CD4-positive, CD25-positive, alpha-beta regulatory T cell (primary cell): ENCODE results near the gene NEMF. TPM values are rescaled to one million over a fixed set of nuclear protein-coding genes. Genes with fewer than 3 reads are reported as not detected.
A peak's percentile ranks its signal among the peaks of the same experiment; 100 is the strongest.

Experiments
- ATAC-seq, 2 donors: fragments of 150-1000 bp; cut with Tn5 transposase; one replicate each; pipeline ENCODE4 v1.10.0; 2021; ENCODE audit warnings: low read depth in 2 of 2, moderate number of reproducible peaks in 2 of 2, moderate library complexity in 1 of 2
- DNase-seq, 3 donors: peaks; one replicate each; pipeline versions ENCODE4 v3.0.0 to v3.0.0-alpha.2; 2012 to 2022; ENCODE audit warnings: mixed read lengths in 1 of 3
- H3K27ac ChIP-seq: one replicate; pipeline ENCODE4 v1.7.0; 2013; ENCODE audit warnings: mild to moderate bottlenecking, low read length; ENCODE audit not compliant: insufficient read depth, poor library complexity, severe bottlenecking
- H3K27me3 ChIP-seq: one replicate; pipeline ENCODE4 v1.7.0; 2013; ENCODE audit warnings: low read length; ENCODE audit not compliant: control insufficient read depth, insufficient read depth
- H3K36me3 ChIP-seq: one replicate; pipeline ENCODE4 v1.7.0; 2013; ENCODE audit warnings: mild to moderate bottlenecking, low read length, moderate library complexity; ENCODE audit not compliant: control insufficient read depth, insufficient read depth
- H3K4me1 ChIP-seq: 2 replicates; pipeline ENCODE4 v1.7.0; 2013; ENCODE audit warnings: mild to moderate bottlenecking, low read length; ENCODE audit not compliant: insufficient read depth, control insufficient read depth, poor library complexity, severe bottlenecking
- H3K4me3 ChIP-seq: one replicate; pipeline ENCODE4 v1.7.0; 2013; ENCODE audit warnings: low read depth, mild to moderate bottlenecking, low read length, moderate library complexity
- H3K9me3 ChIP-seq, 2 experiments: 1 replicate in 1 of 2; 2 replicates in 1 of 2; pipeline ENCODE4 v1.7.0; 2013; ENCODE audit warnings: low read length in 2 of 2, mild to moderate bottlenecking in 1 of 2, moderate library complexity in 1 of 2; ENCODE audit not compliant: control insufficient read depth in 2 of 2
- H3K27ac Mint-ChIP-seq, 3 donors: one replicate each; pipeline ENCODE4 v1.8.0; 2020 to 2022; ENCODE audit warnings: mild to moderate bottlenecking in 3 of 3, mixed read lengths in 3 of 3, moderate library complexity in 2 of 3
- H3K27me3 Mint-ChIP-seq: one replicate; pipeline ENCODE4 v1.8.0; 2022; ENCODE audit warnings: mild to moderate bottlenecking, mixed read lengths
- H3K36me3 Mint-ChIP-seq: one replicate; pipeline ENCODE4 v1.8.0; 2020; ENCODE audit warnings: mixed read lengths
- H3K4me1 Mint-ChIP-seq, 4 donors: one replicate each; pipeline ENCODE4 v1.8.0; 2020 to 2022; ENCODE audit warnings: mixed read lengths in 4 of 4, mild to moderate bottlenecking in 1 of 4
- H3K4me3 Mint-ChIP-seq, 4 donors: one replicate each; pipeline ENCODE4 v1.8.0; 2020 to 2022; ENCODE audit warnings: mild to moderate bottlenecking in 4 of 4, mixed read lengths in 4 of 4, moderate library complexity in 3 of 4
- H3K9me3 Mint-ChIP-seq, 7 donors: one replicate each; pipeline ENCODE4 v1.8.0; 2020 to 2022; ENCODE audit warnings: mixed read lengths in 7 of 7, mild to moderate bottlenecking in 3 of 7, moderate library complexity in 2 of 7
- polyA plus RNA-seq, 4 donors: library from polyadenylated mRNA; unstranded; fragments of 300-500 nt; fragmentation: Illumina TruSeq; gene quantifications; one replicate each; pipeline ENCODE4 v1.2.3, GENCODE V29; 2021
- total RNA-seq: library from RNA; stranded (reverse); gene quantifications from one replicate; pipeline ENCODE4 v1.2.3, GENCODE V29; 2022

The NEMF gene
- total and polyA plus RNA-seq, 5 donors from 2014 or later: 32.6 to 79.6 (median 38.3) TPM

DNA sequence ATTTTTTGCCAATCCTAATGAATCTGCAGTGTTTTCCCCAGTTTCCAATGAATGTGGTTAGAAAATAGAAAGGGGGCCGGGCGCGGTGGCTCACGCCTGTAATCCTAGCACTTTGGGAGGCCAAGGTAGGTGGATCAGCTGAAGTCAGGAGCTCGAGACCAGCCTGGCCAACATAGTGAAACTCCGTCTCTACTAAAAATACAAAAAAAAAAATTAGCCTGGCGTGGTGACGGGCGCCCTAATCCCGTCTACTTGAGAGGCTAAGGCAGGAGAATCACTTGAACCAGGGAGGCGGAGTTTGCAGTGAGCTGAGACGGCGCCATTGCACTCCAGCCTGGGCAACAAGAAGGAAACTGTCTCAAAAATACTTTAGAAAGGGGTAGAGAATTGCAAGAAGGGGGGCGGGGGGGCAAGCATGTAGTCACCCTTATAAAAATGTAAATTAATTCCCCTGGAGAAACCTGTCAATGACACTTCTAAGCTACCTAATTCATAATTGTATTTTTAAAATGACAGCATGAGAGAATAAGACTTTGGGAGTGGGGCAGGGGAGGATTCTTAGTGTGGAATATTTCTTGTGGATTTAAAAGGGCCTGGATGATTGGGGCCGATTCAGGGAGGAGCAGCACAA, 82.9 kb downstream of the NEMF start:
- peak overlapping the region; percentile 95 for H3K27ac ChIP-seq

GRCh38 chr14:49769171-49769570, 83.4 kb downstream of the NEMF start:
- H3K36me3 ChIP-seq: peaks cover 5% of the 10 kb centered on the region
- H3K27ac ChIP-seq: peak overlapping the region; percentile 95
- no peaks in the 10 kb centered on the region for H3K9me3 ChIP-seq
- no peaks in the 10 kb centered on the region for H3K27me3 ChIP-seq
- H3K4me3 Mint-ChIP-seq: peak overlapping the region; percentile 91 to 99 (median 97)
- H3K4me1 ChIP-seq: peaks cover 30% of the 10 kb centered on the region
- peak overlapping the region; percentile 73 for H3K4me3 ChIP-seq
- no peaks in the 10 kb centered on the region for H3K9me3 Mint-ChIP-seq
- peaks cover 6% of the 10 kb centered on the region for H3K27me3 Mint-ChIP-seq
- DNase-seq (no peak), ATAC-seq (no peak)
- H3K27ac Mint-ChIP-seq: peak overlapping the region; percentile 95 to 99 (median 98)
- peaks cover 4% of the 10 kb centered on the region for H3K36me3 Mint-ChIP-seq
- peaks cover 10 to 43% (median 28%) of the 10 kb centered on the region in 4 donors for H3K4me1 Mint-ChIP-seq

More for the DNA sequence above, 82.9 kb downstream of the NEMF start:
- Mint-ChIP-seq H3K4me3 (peak overlapping the region; percentile 91 to 99 (median 97)), H3K36me3 (peaks cover 8% of the 10 kb centered on the region), H3K4me1 (peaks cover 10 to 46% (median 33%) of the 10 kb centered on the region in 4 donors), H3K9me3 (no peaks in the 10 kb centered on the region), H3K27ac (peak overlapping the region; percentile 95 to 99 (median 98)), H3K27me3 (peaks cover 6% of the 10 kb centered on the region)
- Histone ChIP-seq H3K27me3 (no peaks in the 10 kb centered on the region), H3K9me3 (no peaks in the 10 kb centered on the region), H3K4me1 (peaks cover 34% of the 10 kb centered on the region), H3K36me3 (peaks cover 10% of the 10 kb centered on the region), H3K4me3 (peak overlapping the region; percentile 73)
- no peak for ATAC-seq
- no peak for DNase-seq

GRCh38 chr14:49768301-49769121, 84.1 kb downstream of the NEMF start:
- peaks cover 4% of the 10 kb centered on the region for H3K36me3 Mint-ChIP-seq
- ATAC-seq (peak; percentile 30 to 33), DNase-seq (peak; percentile 51 to 78 (median 63))
- no peaks in the 10 kb centered on the region for H3K27me3 ChIP-seq
- H3K36me3 ChIP-seq: peaks cover 3% of the 10 kb centered on the region
- peak overlapping the region; percentile 91 to 99 (median 97) for H3K4me3 Mint-ChIP-seq
- H3K27ac ChIP-seq: peak overlapping the region; percentile 95
- H3K27ac Mint-ChIP-seq: peak overlapping the region; percentile 98 to 99 (median 98)
- H3K4me3 ChIP-seq: peak overlapping the region; percentile 73
- H3K4me1 Mint-ChIP-seq: peaks cover 10 to 40% (median 28%) of the 10 kb centered on the region in 4 donors
- peaks cover 30% of the 10 kb centered on the region for H3K4me1 ChIP-seq
- peaks cover 6% of the 10 kb centered on the region for H3K27me3 Mint-ChIP-seq
- H3K9me3 Mint-ChIP-seq: no peaks in the 10 kb centered on the region
- H3K9me3 ChIP-seq: no peaks in the 10 kb centered on the region

GRCh38 chr14:49767571-49768300, 84.9 kb downstream of the NEMF start, which contains the start of gene KLHDC2:
KLHDC2 (plus strand) TSS chr14:49768153; CDS start chr14:49768469, 316 bp downstream.
- H3K9me3 Mint-ChIP-seq: no peaks in the 10 kb centered on the region
- peaks cover 10 to 40% (median 28%) of the 10 kb centered on the region in 4 donors for H3K4me1 Mint-ChIP-seq
- H3K27me3 Mint-ChIP-seq: peaks cover 6% of the 10 kb centered on the region
- Histone ChIP-seq H3K4me1 (peaks cover 30% of the 10 kb centered on the region), H3K9me3 (no peaks in the 10 kb centered on the region), H3K4me3 (peak within 1 kb of the TSS; percentile 89), H3K27me3 (no peaks in the 10 kb centered on the region), H3K36me3 (peaks cover 3% of the 10 kb centered on the region), H3K27ac (peak within 1 kb of the TSS; percentile 95)
- H3K27ac Mint-ChIP-seq: peak within 1 kb of the TSS; percentile 98 to 99 (median 98)
- DNase-seq (peak; percentile 83 to 95 (median 88)), ATAC-seq (peak; percentile 85 to 90)
- H3K4me3 Mint-ChIP-seq: peak within 1 kb of the TSS; percentile 96 to 99 (median 97)
- H3K36me3 Mint-ChIP-seq: peaks cover 4% of the 10 kb centered on the region

GRCh38 chr14:49767270-49767570, 85.4 kb downstream of the NEMF start:
- ATAC-seq: no peak
- peaks cover 30% of the 10 kb centered on the region for H3K4me1 ChIP-seq
- peaks cover under 1% of the 10 kb centered on the region for H3K36me3 ChIP-seq
- Mint-ChIP-seq H3K4me1 (peaks cover 8 to 40% (median 28%) of the 10 kb centered on the region in 4 donors), H3K9me3 (peaks cover 0 to 3% (median 0%) of the 10 kb centered on the region in 7 donors), H3K27ac (peak overlapping the region; percentile 95 to 98 (median 98)), H3K27me3 (peaks cover 6% of the 10 kb centered on the region), H3K4me3 (peak overlapping the region; percentile 95 to 97 (median 96)), H3K36me3 (peaks cover 4% of the 10 kb centered on the region)
- H3K27ac ChIP-seq: peak overlapping the region; percentile 95
- DNase-seq: no peak
- peak overlapping the region; percentile 89 for H3K4me3 ChIP-seq
- H3K27me3 ChIP-seq: no peaks in the 10 kb centered on the region
- no peaks in the 10 kb centered on the region for H3K9me3 ChIP-seq

- peak overlapping the region; percentile 95 for H3K27ac ChIP-seq
- peaks cover 30% of the 10 kb centered on the region for H3K4me1 ChIP-seq
- DNase-seq: no peak
- Mint-ChIP-seq H3K36me3 (peaks cover 5% of the 10 kb centered on the region), H3K4me1 (peaks cover 6 to 40% (median 28%) of the 10 kb centered on the region in 4 donors), H3K27me3 (peaks cover 6% of the 10 kb centered on the region), H3K27ac (peak overlapping the region; percentile 95 to 98 (median 98)), H3K4me3 (peak overlapping the region; percentile 95 to 97 (median 96)), H3K9me3 (peaks cover 0 to 3% (median 0%) of the 10 kb centered on the region in 7 donors)
- H3K9me3 ChIP-seq: no peaks in the 10 kb centered on the region
- H3K27me3 ChIP-seq: no peaks in the 10 kb centered on the region
- H3K4me3 ChIP-seq: peak overlapping the region; percentile 89
- no peak for ATAC-seq
- H3K36me3 ChIP-seq: no peaks in the 10 kb centered on the region
These were observed 85.7 kb downstream of the NEMF start for GRCh38 chr14:49766839-49767238.

GRCh38 chr14:49761839-49762551, 90.6 kb downstream of the NEMF start:
- Histone ChIP-seq H3K27me3 (no peaks in the 10 kb centered on the region), H3K4me3 (no peak overlapping the region), H3K36me3 (no peaks in the 10 kb centered on the region), H3K27ac (no peak overlapping the region), H3K9me3 (no peaks in the 10 kb centered on the region), H3K4me1 (peaks cover 5% of the 10 kb centered on the region)
- no peak for DNase-seq
- Mint-ChIP-seq H3K4me3 (no peak overlapping the region), H3K4me1 (peaks cover 2 to 11% (median 6%) of the 10 kb centered on the region in 4 donors), H3K27ac (no peak overlapping the region), H3K27me3 (peaks cover 14% of the 10 kb centered on the region), H3K36me3 (peaks cover 6% of the 10 kb centered on the region), H3K9me3 (peaks cover 0 to 5% (median 0%) of the 10 kb centered on the region in 7 donors)
- ATAC-seq: no peak
